NCI-H510A (cell line): ENCODE measurements around the gene TMEM63B.
"Not testable (repeated sequence)": the region's sequence is repeated elsewhere in the genome, so short reads cannot be mapped to it uniquely, and the experiment has no call there.

ENCODE experiments used
- DNase-seq: peaks from one replicate; lab custom pipeline; 2025; lab: John Stamatoyannopoulos, UW

TMEM63B gene

GRCh38 chr6:44127186-44128019, at the start of gene TMEM63B, which contains the start of gene MRPL14:
TSS of gene TMEM63B (plus strand) at chr6:44127554. CDS start at chr6:44134585, 7,031 bp downstream.
TSS of gene MRPL14 (minus strand) at chr6:44127452. CDS start at chr6:44116611, 10,841 bp downstream.
- peak; percentile 82 for DNase-seq

GRCh38 chr6:44078219-44078826, 49.0 kb upstream of the TMEM63B start:
- DNase-seq = no peak

- DNase-seq = no peak
Measured at GRCh38 chr6:44078827-44079671, 48.3 kb upstream of the TMEM63B start.

- no peak for DNase-seq
Measured at GRCh38 chr6:44079672-44080071, 47.7 kb upstream of the TMEM63B start.

GRCh38 chr6:44080561-44081521, 46.5 kb upstream of the TMEM63B start:
- no peak for DNase-seq

GRCh38 chr6:44081753-44082152, 45.6 kb upstream of the TMEM63B start:
- no peak for DNase-seq

GRCh38 chr6:44082872-44083321, 44.5 kb upstream of the TMEM63B start:
- no peak for DNase-seq

GRCh38 chr6:44084231-44085014, 42.9 kb upstream of the TMEM63B start:
- peak; percentile 75 for DNase-seq

- no peak for DNase-seq
Measured at GRCh38 chr6:44085219-44085618, 42.1 kb upstream of the TMEM63B start.

- DNase-seq = no peak
Measured at GRCh38 chr6:44086931-44087574, 40.3 kb upstream of the TMEM63B start.

- DNase-seq = no peak
Measured at GRCh38 chr6:44087623-44088022, 39.7 kb upstream of the TMEM63B start.

- no peak for DNase-seq
Measured at GRCh38 chr6:44088827-44089590, 38.3 kb upstream of the TMEM63B start.

GRCh38 chr6:44090465-44090864, 36.9 kb upstream of the TMEM63B start:
- DNase-seq = no peak

- DNase-seq = not testable (repeated sequence)
Measured at GRCh38 chr6:44091356-44091755, 36.0 kb upstream of the TMEM63B start.

GRCh38 chr6:44091981-44092884, 35.1 kb upstream of the TMEM63B start:
- DNase-seq = no peak

- no peak for DNase-seq
Measured at GRCh38 chr6:44093066-44093465, 34.3 kb upstream of the TMEM63B start.

GRCh38 chr6:44093750-44094402, 33.5 kb upstream of the TMEM63B start:
- DNase-seq = no peak
